HuH-7 (cell line): ENCODE results near the gene GPN2.
"Not testable (repeated sequence)": the region's sequence is repeated elsewhere in the genome, so short reads cannot be mapped to it uniquely, and the experiment has no call there.

Source experiments
- DNase-seq: peaks from one replicate; pipeline ENCODE4 v3.0.0; 2011; ENCODE audit warnings: low spot score

Gene GPN2

DNA sequence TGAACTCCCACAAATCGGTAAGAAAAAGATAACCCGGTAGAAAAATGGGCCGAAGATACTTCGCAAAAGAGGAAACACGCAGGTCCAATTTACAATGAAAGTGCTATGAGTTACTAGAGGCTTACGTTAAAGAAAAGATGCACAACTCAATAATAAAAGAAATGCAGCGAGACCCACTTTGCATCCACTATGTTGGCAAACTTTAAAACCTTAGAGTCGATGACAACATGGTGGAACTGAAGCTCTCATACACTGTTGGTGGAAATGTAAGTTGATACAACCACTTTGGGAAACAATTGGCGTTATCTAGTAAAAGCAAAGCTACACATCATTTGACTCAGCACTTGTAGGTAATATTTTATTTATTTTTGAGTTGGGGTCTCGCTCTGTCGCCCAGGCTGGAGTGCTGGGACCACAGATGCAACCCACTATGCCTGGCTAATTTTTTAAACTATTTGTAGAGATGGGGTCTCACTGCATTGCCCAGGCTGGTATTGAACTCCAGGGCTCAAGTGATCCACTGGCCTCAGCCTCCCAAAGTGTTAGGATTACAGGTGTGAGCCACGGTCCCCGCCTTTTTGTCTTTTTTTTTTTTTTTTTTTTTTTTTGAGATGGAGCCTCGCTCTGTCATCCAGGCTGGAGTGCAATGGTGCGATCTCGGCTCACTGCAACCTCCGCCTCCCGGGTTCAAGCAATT lies 10.9 kb upstream of the GPN2 start:
- no peak for DNase-seq

GRCh38 chr1:26900001-26900814 lies 10.1 kb upstream of the GPN2 start, which contains the start of gene GPATCH3:
Gene GPATCH3, minus strand, starts transcription at chr1:26900467. Its CDS starts 25 bp downstream, at chr1:26900442.
- DNase-seq: peak; percentile 76

GRCh38 chr1:26897351-26897750 lies 7.3 kb upstream of the GPN2 start:
- no peak for DNase-seq

DNA sequence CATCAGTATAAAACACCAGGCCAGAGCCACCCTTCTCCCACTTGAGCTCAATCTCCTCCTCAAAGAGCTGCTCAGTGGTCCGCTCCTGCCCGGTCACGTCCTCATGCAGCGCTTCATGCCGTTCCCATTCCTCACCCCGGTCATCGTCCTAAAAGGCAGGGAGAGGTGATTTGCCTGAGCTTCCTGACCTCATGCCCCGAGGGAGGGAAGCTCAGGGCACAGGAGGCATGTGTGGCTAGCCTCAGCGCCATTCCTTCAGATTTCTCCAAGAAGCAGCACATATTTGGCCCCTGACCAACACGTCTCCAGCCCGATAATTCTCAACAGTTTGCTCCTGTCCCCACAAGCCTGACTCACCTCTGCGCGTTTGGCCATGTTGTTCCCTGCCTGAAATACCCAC lies 4.2 kb upstream of the GPN2 start:
- no peak for DNase-seq

GRCh38 chr1:26890467-26890796 lies 349 bp upstream of the GPN2 start:
- no peak for DNase-seq

DNA sequence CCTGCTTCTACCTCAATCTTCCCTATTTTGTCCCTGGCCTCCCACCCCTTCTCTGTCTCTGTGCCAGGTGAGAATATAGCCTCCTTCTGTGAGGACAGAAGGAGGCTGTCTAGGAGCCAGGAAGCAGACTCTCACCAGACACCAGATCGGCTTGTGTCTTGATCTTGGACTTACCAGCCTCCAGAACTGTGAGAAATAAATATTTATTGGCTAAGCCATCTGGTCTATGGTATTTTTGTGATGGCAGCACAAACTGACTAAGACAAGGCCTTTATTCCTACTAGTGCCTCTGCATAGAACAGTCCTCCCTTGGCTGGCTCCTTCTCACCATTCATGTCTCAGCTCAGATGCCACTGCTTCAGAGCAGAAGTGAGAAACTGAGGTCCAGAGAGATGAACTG lies 1.9 kb downstream of the GPN2 start:
- no peak for DNase-seq

DNA sequence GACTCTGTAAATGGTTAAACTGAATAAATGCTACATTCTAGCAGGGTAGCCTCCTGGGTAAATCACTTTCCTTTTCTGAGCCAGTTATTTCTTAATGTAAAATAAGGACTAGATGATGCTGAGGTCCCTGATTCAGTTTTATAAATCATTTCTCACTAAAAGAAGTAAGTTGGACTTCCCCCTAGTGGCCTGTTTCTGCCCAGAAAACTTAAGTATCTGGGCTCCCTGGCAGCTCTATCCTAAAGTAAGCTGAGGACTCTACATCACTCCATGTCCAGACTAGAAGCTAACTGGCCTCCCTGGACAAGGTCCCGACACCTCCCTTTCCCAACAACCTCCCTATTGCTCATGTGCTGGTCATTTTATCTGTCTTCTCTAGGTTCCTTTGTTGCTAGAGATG lies 3.0 kb downstream of the GPN2 start:
- DNase-seq: no peak

DNA sequence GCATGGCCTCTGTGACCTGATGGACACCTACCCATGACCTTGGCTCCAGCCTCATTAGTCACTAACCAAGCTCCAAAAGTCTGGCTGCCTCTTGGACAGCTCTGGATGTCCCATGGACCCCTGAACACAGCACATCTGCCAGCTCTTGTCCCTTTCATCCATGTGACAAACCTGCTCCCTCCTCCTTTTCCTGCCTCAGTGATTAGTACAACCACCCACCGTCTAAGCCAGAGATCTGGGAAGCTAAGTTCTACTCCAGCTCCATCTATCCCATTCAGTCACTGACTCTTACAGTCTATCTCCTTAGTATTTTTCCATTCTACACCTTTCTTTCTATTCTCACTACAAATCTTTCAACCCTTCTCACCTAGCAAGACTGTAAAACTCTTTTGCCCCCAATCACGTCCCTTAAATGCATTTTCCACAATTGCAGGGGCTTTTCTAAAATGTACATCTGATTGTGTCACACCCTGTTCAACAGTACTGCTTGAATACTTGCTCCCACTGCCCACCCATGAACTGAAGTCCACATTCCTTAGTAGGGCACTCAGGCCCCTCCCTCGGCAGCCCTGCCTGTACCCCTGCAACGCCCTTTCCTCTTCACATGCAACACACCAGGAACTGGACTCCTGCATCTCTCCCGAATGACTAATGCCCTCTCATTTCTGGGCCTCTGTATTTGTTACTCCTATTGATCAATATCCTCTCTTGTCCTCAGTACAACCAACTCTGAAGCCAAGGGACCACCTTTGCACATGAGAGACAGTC lies 7.2 kb downstream of the GPN2 start:
- DNase-seq: no peak

DNA sequence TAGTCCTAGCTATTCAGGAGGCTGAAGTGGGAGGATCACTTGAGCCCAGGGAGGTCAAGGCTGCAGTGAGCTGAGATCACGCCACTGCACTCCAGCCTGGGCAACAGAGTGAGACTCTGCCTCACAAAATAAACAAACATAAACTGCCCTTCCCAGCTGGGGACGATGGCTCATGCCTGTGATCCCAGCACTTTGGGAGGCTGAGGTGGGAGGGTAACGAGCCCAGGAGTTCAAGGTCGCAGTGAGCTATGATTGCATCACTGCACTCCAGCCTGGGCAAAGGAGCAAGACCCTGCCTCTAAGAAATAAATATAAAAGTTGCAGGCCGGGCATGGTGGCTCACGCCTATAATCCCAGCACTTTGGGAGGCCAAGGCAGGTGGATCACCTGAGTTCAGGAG lies 8.5 kb downstream of the GPN2 start:
- not testable (repeated sequence) for DNase-seq

GRCh38 chr1:26879793-26880192 lies 10.3 kb downstream of the GPN2 start:
- no peak for DNase-seq

DNA sequence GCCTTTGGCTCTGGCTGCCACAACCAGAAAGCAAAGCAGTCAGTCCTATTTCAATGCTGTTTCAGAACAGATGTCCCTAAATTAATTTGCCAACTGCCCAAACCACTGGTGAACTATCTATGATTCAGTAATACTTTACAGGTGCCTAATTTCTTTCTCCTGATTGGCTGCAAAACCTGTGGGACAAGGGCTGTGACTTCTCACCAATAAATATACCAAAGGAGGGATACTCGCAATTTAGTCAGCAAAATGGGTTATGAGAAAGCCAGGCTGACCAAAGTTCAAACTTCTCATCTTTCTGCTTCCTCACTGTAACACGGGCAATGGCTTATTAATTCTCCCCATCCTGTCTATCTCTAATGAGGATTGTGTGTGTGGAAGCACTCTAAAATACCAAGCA lies 12.8 kb downstream of the GPN2 start:
- DNase-seq: no peak

DNA sequence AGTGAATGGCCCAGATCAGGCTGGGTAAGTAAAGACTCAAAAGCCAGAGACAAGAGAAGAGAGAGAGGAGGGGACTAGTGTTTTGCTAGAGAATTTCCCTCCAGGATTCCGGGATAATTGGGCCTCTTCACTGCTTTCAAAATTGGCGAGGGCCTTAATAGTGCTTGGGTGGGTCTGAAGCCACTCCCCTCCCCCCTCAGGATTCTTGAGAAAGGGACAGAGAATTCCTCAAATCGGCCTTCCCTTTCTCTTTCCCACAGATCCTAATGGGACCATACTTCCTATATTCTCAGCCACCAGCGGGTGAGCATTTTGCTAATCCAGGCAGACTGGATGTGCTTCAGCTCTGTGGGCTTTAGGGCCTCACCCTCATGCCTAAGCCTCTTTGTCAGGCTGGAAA lies 15.2 kb downstream of the GPN2 start:
- DNase-seq: no peak

- DNase-seq: not testable (repeated sequence)
Observed at GRCh38 chr1:26873097-26873496, 17.0 kb downstream of the GPN2 start.

- DNase-seq: peak; percentile 96
Observed at GRCh38 chr1:26864610-26865480, 25.2 kb downstream of the GPN2 start.

- DNase-seq: no peak
Observed at GRCh38 chr1:26863685-26864077, 26.4 kb downstream of the GPN2 start.

GRCh38 chr1:26862781-26863684 lies 27.1 kb downstream of the GPN2 start, which contains the start of gene SFN:
Gene SFN, plus strand, starts transcription at chr1:26863149. Its CDS starts 64 bp downstream, at chr1:26863213.
- peak; percentile 57 for DNase-seq

- DNase-seq: no peak
Observed at GRCh38 chr1:26861889-26862378, 28.1 kb downstream of the GPN2 start.

DNA sequence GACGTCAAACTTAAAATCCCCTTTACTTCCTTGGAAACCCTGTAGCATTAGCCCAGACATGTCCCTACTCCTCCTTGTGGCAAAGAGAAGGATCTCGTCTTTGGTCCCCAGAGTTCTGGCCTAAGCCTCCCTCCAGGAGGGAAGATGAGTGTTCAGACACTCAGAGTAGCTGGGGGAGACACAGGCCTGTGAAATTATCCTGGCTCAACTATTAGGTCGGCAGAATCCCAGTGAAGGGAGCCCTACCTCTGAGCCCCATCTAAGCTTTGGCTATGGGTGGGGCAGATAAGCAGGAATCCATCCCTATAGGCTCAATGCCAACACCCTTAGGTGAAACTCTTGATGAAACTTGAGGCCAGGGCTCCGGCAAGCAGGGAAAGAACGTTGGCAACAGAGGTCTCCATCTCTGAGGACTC lies 28.8 kb downstream of the GPN2 start:
- DNase-seq: no peak

- no peak for DNase-seq
Observed at GRCh38 chr1:26858891-26859640, 31.0 kb downstream of the GPN2 start.

GRCh38 chr1:26858160-26858559 lies 31.9 kb downstream of the GPN2 start:
- no peak for DNase-seq
